ENCODE results near the gene PLOD2.

DNA sequence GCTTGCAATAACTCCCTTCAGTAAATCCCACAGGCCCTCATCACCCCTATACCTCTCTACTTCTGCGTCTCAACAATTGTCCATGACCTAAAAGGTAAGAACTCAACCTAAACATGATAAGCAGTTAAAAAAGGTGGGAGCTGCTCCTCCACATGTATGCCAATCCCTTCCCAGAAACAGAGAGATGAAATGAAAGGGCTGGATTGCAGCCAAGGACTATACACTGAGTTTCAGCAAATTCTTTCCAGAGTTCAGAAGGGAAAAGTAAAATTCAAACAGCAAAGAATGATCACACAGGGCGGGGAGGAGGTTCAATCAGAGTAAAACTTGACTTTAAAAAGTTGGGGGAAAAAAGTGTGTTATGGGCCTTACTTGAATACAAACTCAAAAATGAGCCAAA is 27.5 kb downstream of the PLOD2 start:
- TF ChIP-seq, protein P1, sequence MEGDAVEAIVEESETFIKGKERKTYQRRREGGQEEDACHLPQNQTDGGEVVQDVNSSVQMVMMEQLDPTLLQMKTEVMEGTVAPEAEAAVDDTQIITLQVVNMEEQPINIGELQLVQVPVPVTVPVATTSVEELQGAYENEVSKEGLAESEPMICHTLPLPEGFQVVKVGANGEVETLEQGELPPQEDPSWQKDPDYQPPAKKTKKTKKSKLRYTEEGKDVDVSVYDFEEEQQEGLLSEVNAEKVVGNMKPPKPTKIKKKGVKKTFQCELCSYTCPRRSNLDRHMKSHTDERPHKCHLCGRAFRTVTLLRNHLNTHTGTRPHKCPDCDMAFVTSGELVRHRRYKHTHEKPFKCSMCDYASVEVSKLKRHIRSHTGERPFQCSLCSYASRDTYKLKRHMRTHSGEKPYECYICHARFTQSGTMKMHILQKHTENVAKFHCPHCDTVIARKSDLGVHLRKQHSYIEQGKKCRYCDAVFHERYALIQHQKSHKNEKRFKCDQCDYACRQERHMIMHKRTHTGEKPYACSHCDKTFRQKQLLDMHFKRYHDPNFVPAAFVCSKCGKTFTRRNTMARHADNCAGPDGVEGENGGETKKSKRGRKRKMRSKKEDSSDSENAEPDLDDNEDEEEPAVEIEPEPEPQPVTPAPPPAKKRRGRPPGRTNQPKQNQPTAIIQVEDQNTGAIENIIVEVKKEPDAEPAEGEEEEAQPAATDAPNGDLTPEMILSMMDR (IDR thresholded peaks at IDR 0.05; ENCODE audit: low read depth, low read length, missing input control): no peak
- TF ChIP-seq GABPA (IDR thresholded peaks at IDR 0.05 in 1 of 2, conservative IDR thresholded peaks at IDR 0.05 in 1 of 2) (no peak), RAD21 (IDR thresholded peaks at IDR 0.05) (no peak), YY1 (IDR thresholded peaks at IDR 0.05) (no peak), HNF4A (conservative IDR thresholded peaks at IDR 0.05) (peak in 1 of 2 donors; percentile 26), TAF1 (conservative IDR thresholded peaks at IDR 0.05) (no peak), NR2F2 (IDR thresholded peaks at IDR 0.05) (no peak)
- TF ChIP-seq, protein P2, sequence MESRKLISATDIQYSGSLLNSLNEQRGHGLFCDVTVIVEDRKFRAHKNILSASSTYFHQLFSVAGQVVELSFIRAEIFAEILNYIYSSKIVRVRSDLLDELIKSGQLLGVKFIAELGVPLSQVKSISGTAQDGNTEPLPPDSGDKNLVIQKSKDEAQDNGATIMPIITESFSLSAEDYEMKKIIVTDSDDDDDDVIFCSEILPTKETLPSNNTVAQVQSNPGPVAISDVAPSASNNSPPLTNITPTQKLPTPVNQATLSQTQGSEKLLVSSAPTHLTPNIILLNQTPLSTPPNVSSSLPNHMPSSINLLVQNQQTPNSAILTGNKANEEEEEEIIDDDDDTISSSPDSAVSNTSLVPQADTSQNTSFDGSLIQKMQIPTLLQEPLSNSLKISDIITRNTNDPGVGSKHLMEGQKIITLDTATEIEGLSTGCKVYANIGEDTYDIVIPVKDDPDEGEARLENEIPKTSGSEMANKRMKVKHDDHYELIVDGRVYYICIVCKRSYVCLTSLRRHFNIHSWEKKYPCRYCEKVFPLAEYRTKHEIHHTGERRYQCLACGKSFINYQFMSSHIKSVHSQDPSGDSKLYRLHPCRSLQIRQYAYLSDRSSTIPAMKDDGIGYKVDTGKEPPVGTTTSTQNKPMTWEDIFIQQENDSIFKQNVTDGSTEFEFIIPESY (IDR thresholded peaks at IDR 0.05): no peak
- TF ChIP-seq, protein P3, sequence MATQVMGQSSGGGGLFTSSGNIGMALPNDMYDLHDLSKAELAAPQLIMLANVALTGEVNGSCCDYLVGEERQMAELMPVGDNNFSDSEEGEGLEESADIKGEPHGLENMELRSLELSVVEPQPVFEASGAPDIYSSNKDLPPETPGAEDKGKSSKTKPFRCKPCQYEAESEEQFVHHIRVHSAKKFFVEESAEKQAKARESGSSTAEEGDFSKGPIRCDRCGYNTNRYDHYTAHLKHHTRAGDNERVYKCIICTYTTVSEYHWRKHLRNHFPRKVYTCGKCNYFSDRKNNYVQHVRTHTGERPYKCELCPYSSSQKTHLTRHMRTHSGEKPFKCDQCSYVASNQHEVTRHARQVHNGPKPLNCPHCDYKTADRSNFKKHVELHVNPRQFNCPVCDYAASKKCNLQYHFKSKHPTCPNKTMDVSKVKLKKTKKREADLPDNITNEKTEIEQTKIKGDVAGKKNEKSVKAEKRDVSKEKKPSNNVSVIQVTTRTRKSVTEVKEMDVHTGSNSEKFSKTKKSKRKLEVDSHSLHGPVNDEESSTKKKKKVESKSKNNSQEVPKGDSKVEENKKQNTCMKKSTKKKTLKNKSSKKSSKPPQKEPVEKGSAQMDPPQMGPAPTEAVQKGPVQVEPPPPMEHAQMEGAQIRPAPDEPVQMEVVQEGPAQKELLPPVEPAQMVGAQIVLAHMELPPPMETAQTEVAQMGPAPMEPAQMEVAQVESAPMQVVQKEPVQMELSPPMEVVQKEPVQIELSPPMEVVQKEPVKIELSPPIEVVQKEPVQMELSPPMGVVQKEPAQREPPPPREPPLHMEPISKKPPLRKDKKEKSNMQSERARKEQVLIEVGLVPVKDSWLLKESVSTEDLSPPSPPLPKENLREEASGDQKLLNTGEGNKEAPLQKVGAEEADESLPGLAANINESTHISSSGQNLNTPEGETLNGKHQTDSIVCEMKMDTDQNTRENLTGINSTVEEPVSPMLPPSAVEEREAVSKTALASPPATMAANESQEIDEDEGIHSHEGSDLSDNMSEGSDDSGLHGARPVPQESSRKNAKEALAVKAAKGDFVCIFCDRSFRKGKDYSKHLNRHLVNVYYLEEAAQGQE (IDR thresholded peaks at IDR 0.05): no peak

Measured in liver (tissue), 3 donors.